SH-SY5Y (cell line): Measurements from ENCODE around the gene ZNF709.

Source experiments
- GATA2 ChIP-seq: IDR thresholded peaks from 2 replicates; pipeline ENCODE4 v1.6.1; 2011; ENCODE audit warnings: mild to moderate bottlenecking, low read depth, low read length
- GATA3 ChIP-seq: IDR thresholded peaks from 2 replicates; pipeline ENCODE4 v1.6.1; 2011; ENCODE audit warnings: low read depth, mild to moderate bottlenecking, low read length, moderate library complexity

- no peak for TF ChIP-seq GATA2
- TF ChIP-seq GATA3, result no peak
Observed at GRCh38 chr19:12495002-12495802, 10.6 kb upstream of the ZNF709 start.
